ENCODE results near the gene CCDC116. TPM values are rescaled to one million over a fixed set of nuclear protein-coding genes. Genes with fewer than 3 reads are reported as not detected.
"Not testable (repeated sequence)": the region's sequence is repeated elsewhere in the genome, so short reads cannot be mapped to it uniquely, and the experiment has no call there.

The CCDC116 gene
- total RNA-seq, 1 donor from 2014 or later = not detected

DNA sequence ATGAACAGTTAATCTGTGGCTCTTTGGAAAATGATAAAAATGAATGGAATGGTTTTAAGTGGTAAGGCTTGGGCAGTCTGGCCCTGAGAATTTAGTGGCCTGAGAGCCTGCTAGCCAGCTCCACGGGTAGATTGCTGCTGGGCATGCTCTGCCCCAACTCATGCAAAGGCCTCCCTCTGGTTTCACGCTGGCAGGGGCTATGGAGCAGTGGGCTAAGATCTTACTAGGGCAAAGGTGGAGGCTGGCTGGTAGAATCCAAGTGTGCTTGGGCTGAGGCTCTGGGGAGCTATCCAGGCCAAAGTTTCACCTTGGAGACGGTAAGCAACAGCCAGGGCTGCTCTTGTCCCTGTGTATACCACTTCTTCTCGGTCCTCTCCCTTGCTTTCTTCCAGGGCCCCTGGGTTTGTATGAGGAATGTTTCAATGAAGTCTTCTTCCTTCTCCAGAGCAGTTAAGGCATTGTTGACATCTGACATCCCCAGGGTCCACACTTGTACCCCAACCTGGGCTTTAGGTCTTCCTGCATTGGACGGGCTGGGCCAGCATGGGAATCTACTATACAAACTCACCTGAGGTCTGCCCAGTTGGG, 37.6 kb upstream of the CCDC116 start:
- Histone ChIP-seq H3K9me3 (ENCODE audit: low read depth) (no peaks in the 10 kb centered on the region), H3K4me1 (no peaks in the 10 kb centered on the region), H3K79me2 (ENCODE audit: low read depth) (peaks cover 100% of the 10 kb centered on the region), H3K36me3 (peaks cover 5% of the 10 kb centered on the region), H3K27ac (no peak overlapping the region), H3K27me3 (no peaks in the 10 kb centered on the region), H2AFZ (replicated peaks) (no peak overlapping the region), H3K4me2 (no peak overlapping the region), H3K9ac (no peak overlapping the region), H3K4me3 (no peak overlapping the region), H3F3A (ENCODE audit: low read depth) (no peaks in the 10 kb centered on the region), H4K20me1 (ENCODE audit: low read depth) (peaks cover 99% of the 10 kb centered on the region)
- H3K27me3 Mint-ChIP-seq (ENCODE audit: insufficient read depth, low read depth) = peaks cover 5% of the 10 kb centered on the region
- H3K27ac Mint-ChIP-seq = peak overlapping the region; percentile 41
- no peak overlapping the region for H3K4me3 Mint-ChIP-seq
- no peak for DNase-seq (ENCODE audit: low spot score)
- peaks cover 8% of the 10 kb centered on the region for H3K4me1 Mint-ChIP-seq
- no peaks in the 10 kb centered on the region for H3K9me3 Mint-ChIP-seq
- TF ChIP-seq EZH2phosphoT487 (IDR thresholded peaks at IDR 0.05) = no peak
- TF ChIP-seq CTCF (IDR thresholded peaks at IDR 0.05) = no peak
- no peak for TF ChIP-seq EZH2 (IDR thresholded peaks at IDR 0.05)
- peaks cover 41% of the 10 kb centered on the region for H3K36me3 Mint-ChIP-seq

DNA sequence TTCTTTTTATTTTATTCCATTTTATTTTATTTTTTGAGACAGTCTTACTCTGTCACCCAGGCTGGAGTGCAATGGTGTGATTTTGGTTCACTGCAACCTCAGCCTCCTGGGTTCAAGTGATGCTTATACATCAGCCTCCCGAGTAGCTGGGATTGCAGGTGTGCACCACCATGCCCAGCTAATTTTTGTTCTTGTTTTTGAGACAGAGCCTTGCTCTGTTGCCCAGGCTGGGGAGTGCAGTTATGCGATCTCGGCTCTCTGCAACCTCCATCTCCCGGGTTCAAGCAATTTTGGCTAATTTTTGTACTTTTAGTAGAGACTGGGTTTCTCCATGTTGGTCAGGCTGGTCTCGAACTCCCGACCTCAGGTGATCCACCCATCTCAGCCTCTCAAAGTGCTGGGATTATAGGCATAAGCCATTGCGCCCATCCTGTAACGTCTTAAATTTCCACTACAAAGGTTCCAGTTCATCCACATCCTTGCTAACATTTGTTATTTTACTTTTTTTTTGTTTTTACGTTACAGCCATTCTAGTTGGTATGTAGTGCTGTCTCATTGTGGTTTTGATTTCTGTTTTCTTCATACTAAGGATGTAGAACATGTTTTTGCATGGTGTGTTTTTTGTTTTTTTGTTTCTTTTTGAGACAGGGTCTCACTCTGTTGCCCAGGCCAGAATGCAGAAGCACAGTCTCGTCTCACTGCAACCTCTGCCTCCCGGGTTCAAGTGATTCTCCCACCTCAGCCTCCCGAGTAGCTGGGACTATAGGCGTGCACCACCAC, 36.0 kb upstream of the CCDC116 start:
- H3K27me3 ChIP-seq; H3K9me3 ChIP-seq (ENCODE audit: low read depth); H3K4me2 ChIP-seq; H2AFZ ChIP-seq (replicated peaks); H3K4me1 Mint-ChIP-seq; H3K9me3 Mint-ChIP-seq; H3K27me3 Mint-ChIP-seq (ENCODE audit: insufficient read depth, low read depth); DNase-seq (ENCODE audit: low spot score); H3K4me3 ChIP-seq; H3K4me1 ChIP-seq; H3K27ac Mint-ChIP-seq; H3F3A ChIP-seq (ENCODE audit: low read depth); H3K27ac ChIP-seq; H3K9ac ChIP-seq; H3K36me3 ChIP-seq; H3K4me3 Mint-ChIP-seq: not testable (repeated sequence)
- Histone ChIP-seq H3K79me2 (ENCODE audit: low read depth) (peaks cover 100% of the 10 kb centered on the region), H4K20me1 (ENCODE audit: low read depth) (peaks cover 99% of the 10 kb centered on the region)
- H3K36me3 Mint-ChIP-seq = peaks cover 39% of the 10 kb centered on the region

DNA sequence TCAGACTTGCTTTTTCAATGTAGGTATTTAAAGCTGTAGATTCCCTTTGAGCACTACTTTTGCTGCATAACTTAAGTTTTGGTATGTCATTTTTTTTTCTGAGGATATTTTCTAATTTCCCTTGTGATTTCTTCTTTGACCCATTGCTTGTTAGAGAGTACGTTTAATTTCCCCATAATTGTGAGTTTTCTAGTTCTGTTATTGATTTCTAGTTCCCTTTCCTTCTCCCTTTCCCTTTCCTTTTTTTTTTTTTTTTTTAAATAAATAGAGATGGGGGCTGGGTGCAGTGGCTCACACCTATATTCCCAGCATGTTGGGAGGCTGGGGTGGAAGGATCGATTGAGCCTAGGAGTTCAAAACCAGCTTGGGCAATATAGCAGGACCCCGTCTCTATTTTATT, 34.3 kb upstream of the CCDC116 start:
- peaks cover 5% of the 10 kb centered on the region for H3K36me3 ChIP-seq
- no peaks in the 10 kb centered on the region for H3K4me1 ChIP-seq
- H3K79me2 ChIP-seq (ENCODE audit: low read depth) = peaks cover 100% of the 10 kb centered on the region
- Mint-ChIP-seq H3K4me3 (no peak overlapping the region), H3K36me3 (peaks cover 36% of the 10 kb centered on the region), H3K27me3 (ENCODE audit: insufficient read depth, low read depth) (peaks cover 4% of the 10 kb centered on the region), H3K9me3 (no peaks in the 10 kb centered on the region), H3K4me1 (peaks cover 12% of the 10 kb centered on the region), H3K27ac (no peak overlapping the region)
- H3F3A ChIP-seq (ENCODE audit: low read depth) = no peaks in the 10 kb centered on the region
- no peak overlapping the region for H3K4me3 ChIP-seq
- H3K27ac ChIP-seq = no peak overlapping the region
- no peak overlapping the region for H3K4me2 ChIP-seq
- TF ChIP-seq EZH2 (IDR thresholded peaks at IDR 0.05) (no peak), CTCF (IDR thresholded peaks at IDR 0.05) (no peak), EZH2phosphoT487 (IDR thresholded peaks at IDR 0.05) (no peak)
- H3K9me3 ChIP-seq (ENCODE audit: low read depth) = no peaks in the 10 kb centered on the region
- no peak for DNase-seq (ENCODE audit: low spot score)
- no peaks in the 10 kb centered on the region for H3K27me3 ChIP-seq
- H2AFZ ChIP-seq (replicated peaks) = no peak overlapping the region
- no peak overlapping the region for H3K9ac ChIP-seq
- peaks cover 97% of the 10 kb centered on the region for H4K20me1 ChIP-seq (ENCODE audit: low read depth)
